C4-2B (cell line): ENCODE measurements around the gene AAMP.
A peak's percentile ranks its signal among the peaks of the same experiment; 100 is the strongest.

ENCODE experiments used
- H3K27ac ChIP-seq: fragments of 450-650 bp; 2 replicates; pipeline ENCODE4 v1.5.1; 2017
- ZFX ChIP-seq: fragments of 450-650 bp; IDR thresholded peaks from 2 replicates; pipeline ENCODE4 v1.6.1; 2017
- TF ChIP-seq, protein P1 (sequence below): fragments of 450-650 bp; conservative IDR thresholded peaks from 2 replicates; pipeline ENCODE4 v1.5.1; 2017; ENCODE audit warnings: mild to moderate bottlenecking

The AAMP gene

GRCh38 chr2:218310853-218311540 lies 41.1 kb upstream of the AAMP start:
- H3K27ac ChIP-seq: peak overlapping the region; percentile 88
- TF ChIP-seq, protein P1, sequence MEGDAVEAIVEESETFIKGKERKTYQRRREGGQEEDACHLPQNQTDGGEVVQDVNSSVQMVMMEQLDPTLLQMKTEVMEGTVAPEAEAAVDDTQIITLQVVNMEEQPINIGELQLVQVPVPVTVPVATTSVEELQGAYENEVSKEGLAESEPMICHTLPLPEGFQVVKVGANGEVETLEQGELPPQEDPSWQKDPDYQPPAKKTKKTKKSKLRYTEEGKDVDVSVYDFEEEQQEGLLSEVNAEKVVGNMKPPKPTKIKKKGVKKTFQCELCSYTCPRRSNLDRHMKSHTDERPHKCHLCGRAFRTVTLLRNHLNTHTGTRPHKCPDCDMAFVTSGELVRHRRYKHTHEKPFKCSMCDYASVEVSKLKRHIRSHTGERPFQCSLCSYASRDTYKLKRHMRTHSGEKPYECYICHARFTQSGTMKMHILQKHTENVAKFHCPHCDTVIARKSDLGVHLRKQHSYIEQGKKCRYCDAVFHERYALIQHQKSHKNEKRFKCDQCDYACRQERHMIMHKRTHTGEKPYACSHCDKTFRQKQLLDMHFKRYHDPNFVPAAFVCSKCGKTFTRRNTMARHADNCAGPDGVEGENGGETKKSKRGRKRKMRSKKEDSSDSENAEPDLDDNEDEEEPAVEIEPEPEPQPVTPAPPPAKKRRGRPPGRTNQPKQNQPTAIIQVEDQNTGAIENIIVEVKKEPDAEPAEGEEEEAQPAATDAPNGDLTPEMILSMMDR: no peak
- no peak for TF ChIP-seq ZFX

GRCh38 chr2:218307415-218308090 lies 37.6 kb upstream of the AAMP start:
- no peak overlapping the region for H3K27ac ChIP-seq
- no peak for TF ChIP-seq ZFX
- TF ChIP-seq, protein P1: no peak

DNA sequence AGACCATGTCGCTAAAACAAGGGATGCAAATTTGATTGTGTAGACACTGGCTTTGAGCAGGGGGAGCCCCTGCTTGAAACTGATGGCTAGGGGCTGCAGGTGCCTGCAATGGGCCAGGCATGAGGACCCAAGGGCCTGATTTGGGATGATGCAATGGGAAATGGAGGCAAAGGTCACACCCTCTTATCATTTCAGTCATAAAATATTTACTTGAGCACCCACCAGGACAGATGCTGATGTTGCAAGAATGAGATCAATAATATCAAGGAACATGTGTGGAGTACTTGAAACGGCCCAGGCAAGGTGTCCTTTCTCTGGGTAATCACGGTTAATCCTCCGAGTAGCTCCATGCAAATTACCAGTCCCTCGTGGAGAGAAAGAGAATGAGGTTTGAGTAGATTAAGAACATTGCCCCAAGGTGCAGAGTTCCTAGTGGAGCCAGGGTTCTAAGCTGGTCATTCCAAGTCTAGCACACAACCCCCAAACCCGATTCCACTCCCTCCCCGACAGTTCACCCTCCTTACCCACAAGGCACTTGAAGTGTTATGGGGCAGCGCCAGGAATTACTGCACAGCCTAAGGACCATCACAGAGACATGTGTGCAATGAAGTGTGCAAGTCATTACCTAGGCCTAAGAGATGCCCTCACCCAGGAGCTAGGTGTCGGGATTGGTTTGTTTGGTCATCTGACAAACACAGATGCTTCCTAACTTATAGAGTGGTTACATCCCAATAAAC lies 36.4 kb upstream of the AAMP start:
- TF ChIP-seq, protein P1: no peak
- no peak for TF ChIP-seq ZFX
- H3K27ac ChIP-seq: no peak overlapping the region

GRCh38 chr2:218305383-218305782 lies 35.4 kb upstream of the AAMP start:
- H3K27ac ChIP-seq: no peak overlapping the region
- TF ChIP-seq, protein P1: no peak
- TF ChIP-seq ZFX: no peak

DNA sequence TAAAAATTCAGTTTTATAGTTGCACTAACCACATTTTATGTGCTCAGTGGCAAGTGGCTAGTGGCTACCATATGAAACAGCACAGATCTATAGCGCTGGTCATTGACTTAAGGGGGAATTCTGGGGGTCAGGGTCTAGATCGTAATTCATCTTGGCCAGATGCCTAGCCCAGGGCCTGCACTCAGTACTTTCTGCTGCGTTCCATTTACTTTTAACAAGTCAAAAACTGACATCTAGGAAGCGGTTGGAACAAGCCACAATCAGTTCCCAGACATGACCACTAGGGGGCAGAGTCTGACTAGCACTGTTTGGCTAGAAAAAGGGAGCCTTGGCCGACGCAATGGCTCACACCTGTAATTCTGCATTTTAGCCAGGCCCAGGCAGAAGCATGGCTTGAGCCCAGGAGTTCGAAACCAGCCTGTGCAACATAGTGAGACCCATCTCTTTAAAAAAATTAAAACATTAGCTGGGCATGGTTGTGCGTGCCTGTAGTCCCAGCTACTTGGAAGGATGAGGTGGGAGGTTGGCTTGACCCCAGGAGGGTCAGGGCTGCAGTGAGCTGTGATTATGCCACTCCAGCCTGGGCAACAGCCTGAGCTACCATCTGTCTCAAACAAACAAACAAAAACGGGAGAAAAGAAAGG lies 31.4 kb upstream of the AAMP start:
- TF ChIP-seq, protein P1: peak; percentile 93
- no peak for TF ChIP-seq ZFX
- H3K27ac ChIP-seq: no peak overlapping the region

- TF ChIP-seq, protein P1: no peak
- no peak overlapping the region for H3K27ac ChIP-seq
These were observed 30.2 kb upstream of the AAMP start for GRCh38 chr2:218300141-218300540.
